Measurements from ENCODE around the gene ARHGEF38.

ARHGEF38 gene, protein sequence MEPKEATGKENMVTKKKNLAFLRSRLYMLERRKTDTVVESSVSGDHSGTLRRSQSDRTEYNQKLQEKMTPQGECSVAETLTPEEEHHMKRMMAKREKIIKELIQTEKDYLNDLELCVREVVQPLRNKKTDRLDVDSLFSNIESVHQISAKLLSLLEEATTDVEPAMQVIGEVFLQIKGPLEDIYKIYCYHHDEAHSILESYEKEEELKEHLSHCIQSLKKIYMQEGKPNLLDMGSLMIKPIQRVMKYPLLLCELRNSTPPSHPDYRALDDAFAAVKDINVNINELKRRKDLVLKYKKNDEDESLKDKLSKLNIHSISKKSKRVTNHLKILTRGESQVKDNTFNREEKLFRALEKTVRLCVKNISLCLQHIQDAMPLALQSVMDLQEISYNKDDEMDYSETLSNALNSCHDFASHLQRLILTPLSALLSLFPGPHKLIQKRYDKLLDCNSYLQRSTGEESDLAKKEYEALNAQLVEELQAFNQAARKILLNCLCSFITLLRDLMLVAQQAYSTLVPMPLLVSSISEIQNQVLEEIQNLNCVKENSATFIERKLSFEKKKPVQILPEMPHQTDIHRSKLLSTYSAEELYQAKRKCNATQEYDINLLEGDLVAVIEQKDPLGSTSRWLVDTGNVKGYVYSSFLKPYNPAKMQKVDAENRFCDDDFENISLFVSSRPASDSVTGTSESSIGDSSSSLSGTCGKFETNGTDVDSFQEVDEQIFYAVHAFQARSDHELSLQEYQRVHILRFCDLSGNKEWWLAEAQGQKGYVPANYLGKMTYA

DNA sequence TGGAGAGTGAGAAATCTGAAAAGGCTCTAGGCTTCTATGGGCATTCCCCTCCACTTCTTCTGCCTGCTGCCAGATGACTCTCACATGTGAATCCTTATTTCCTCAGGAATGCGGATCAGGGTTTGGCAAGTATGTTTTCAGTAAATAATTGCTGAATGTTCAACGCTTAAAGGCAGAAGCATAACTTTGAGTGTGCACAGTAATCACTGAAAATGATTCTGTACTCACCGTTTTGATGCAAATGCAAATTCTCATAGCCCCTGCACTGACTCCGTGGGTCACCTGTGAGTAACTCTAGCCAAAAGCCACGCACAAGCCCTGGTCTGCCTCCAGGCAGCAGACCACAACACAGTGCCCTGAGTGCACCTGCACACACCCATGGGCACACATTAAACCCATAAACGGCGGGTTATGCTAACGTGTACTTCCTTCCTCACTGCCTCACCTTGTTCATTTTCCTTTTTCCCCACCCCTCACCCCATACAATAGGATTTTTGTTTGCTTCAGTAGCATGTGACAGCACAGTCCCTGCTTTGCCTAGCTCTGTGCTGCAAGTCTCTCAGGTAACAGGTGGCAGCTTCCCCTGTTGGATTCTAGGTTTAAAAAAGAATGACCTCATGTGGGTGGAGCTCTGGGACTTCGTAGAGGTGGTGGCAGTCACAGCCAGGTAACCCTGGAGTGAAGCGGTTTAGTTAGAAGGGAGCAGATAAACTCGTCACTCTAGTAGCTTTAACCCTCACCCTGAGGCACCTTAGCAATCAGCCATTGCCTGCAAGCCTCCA is at the start of gene ARHGEF38:
ARHGEF38 (plus strand) TSS at position 656 of the 782 bp plus-strand sequence. CDS start 146 bp downstream, outside the sequence.
- no peak for DNase-seq (ENCODE audit: low spot score)

DNA sequence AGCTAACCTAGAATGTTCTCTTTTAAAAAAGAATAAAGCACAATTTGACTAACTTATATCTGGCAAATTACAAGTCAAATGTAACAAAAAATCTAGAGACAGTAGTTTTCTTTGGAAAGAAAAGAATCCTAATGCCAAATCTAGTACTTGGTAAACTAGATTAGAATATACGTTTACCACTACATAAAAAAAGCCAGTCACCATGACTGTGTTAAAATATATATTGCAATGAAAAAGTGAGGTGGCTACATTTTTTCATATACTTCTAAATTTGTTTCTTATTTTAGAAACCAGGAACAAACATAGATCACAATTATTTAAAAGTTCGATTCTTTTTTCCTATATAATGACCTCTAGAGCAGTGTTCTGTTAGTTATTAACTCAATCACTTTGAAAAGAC is 48.9 kb upstream of the ARHGEF38 start:
- no peak for DNase-seq (ENCODE audit: low spot score)

DNA sequence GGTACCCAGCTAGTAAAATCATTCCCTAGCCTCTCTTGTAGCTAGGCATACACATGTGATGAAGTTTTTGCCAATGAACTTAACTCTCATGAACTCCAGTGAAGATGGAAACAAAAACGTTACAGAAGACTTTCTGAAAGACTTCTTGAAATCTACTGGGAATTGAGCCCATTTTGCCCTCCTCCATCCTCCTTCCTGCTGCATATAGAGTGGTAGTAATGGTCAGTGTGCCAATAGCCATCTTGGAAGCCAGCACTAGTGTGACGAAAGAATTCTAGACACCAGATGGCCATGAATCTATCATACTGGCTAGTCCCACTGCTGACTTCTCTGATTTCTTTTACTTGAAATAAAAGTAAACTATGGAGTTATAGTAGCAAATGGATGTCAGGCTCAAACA is 47.7 kb upstream of the ARHGEF38 start:
- no peak for DNase-seq (ENCODE audit: low spot score)

DNA sequence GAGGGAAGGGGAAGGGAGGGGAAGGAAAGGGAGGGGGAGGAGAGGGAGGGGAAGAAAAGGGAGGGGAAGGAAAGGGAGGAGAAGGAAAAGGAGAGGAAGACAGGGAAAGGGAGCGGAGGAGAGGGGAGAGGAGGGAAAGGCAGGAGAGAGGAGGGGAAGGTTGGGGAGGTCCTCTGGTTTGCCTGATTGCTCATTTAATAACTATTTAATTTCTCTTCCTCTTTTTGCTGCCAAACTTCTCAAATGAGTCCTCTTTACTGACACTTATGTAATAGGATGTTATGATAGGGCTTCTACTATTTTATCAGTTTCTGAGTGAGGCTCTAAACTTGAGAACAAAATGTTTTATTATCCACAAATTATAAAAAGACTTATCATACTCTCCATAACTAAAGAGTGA is 43.1 kb upstream of the ARHGEF38 start:
- no peak for DNase-seq (ENCODE audit: low spot score)

DNA sequence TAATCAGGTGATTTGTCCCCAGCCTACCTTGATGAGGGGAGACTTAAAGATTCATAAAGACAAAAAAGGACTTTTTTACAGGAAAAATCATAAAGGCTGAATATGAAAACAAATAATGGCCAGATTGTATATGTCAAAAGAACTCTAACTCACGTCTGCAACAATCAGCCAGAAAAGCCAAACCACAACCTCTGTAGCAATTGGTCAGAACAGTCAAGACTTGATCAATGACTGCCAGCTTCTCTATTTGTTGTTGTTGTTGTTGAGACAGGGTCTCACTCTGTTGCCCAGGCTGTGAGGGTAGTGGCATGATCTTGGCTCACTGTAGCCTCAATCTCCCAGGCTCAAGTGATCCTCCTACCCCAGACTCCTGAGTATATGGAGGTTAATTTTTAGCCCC is 42.7 kb upstream of the ARHGEF38 start:
- no peak for DNase-seq (ENCODE audit: low spot score)

DNA sequence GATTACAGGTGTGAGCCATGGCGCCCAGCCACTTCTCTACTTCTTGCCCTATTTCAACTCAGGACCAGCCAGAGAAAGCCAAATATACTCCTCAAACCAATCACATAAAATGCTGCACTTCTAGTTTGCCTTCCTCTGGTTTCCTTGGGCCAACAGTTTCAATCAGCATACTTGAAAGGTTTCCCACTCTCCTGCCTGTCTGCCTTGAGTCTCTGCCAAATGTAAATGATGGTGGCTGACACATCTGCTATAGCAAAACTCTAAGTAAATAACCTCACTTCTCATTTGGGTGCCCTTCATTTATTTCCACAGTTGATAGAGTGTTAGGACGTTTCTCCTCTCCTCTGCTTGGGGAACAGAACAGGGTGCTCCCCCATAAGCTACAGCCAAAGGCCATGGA is 42.2 kb upstream of the ARHGEF38 start:
- no peak for DNase-seq (ENCODE audit: low spot score)

DNA sequence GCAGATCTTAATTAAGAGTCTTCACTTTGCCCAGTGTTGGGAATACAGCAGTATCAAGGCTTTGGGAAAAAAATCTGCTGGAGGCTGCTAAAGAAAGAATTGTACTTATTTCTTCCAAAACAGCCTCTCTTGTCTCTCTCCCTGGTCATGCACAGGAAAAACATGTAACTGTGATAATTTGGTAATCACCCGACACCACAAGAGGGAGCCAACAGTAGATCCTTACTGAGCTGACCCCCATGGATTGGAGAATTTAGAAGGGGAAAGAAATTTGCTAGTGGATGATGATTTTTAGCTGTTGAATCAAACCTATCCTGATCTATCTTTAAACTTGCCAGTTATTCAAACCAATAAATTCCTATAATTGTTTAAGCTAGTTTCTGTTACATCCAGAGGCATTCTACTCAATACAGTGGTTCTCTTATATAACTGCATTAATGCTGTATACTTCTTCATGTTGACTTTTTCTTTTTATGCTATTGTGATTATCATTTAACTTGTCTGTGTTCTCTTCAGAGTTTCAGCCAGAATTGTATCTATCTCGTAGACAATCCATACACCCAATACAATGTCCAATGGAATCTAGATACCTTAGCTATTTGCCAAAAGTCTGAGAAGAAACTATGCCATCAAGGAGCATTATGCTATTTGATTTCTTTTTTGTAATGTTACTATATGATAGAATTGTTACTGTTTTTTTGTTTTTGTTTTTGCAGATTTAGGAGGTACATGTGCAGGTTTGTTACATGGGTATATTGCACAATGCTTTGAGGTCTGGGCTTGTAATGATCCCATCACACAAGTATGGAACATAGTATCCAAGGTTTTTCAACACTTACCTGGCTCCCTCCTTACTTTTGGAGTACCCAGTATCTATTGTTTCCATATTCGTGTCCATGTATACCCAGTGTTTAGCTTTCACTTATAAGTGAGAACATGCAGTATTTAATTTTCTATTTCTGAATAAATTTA is 31.3 kb upstream of the ARHGEF38 start:
- DNase-seq (ENCODE audit: low spot score) = peak; percentile 32

DNA sequence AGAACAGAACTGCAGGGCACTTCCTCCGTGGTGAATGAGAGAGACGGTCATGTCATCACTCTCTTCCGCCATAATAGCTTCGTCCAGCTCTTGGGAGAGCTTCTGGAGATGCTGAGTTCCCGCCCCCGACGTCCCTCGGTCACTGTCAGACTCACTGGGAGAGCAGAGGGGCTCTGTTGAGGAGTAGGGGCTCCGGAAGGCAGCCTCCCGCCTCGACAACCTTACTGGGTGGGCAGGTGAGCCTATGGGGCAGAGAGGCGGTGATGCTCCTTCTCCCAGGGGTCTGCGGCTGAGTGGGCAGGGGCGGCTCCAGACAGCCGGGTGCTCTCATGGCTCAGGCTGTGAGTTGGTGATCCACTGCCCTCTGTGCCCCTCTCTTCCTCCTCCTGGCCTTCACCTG is 25.8 kb upstream of the ARHGEF38 start:
- no peak for DNase-seq (ENCODE audit: low spot score)

DNA sequence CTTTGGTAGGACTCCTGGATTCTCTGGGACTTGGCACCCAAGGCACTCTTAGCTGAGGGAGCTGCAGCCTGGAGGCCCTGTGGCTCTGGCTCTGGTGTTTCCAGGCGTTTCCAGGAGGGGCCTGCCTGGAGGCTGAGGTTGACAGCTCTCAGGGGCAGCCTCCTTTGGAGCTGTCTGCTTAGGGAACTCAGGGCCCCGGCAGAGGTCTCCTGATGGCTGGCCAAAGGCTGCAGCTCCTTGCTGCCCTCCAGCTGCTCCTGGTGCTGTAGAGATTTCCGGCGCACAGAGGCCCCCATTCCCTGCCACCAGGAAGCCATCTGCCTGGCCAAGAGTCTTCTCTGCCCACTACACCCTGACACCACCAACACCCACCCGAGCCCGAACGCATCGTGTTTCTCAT is 25.3 kb upstream of the ARHGEF38 start:
- no peak for DNase-seq (ENCODE audit: low spot score)

DNA sequence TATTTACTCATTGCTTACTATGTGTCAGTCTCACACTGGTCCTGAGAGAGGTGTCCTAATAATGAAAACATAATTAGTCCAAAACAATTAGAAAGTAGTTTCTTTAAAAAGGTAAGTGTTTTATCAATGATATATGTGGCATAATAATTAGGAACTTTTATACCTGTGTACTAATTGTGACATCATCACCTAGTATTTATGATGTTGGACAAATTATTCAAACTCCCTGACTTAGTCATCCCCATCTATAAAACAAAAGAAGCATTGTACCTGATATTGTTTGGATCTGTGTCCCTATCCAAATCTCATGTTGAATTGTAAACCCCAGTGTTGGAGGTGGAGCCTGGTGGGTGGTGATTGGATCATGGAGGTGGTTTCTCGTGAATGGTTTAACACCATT is 15.8 kb upstream of the ARHGEF38 start:
- DNase-seq (ENCODE audit: low spot score) = no peak

DNA sequence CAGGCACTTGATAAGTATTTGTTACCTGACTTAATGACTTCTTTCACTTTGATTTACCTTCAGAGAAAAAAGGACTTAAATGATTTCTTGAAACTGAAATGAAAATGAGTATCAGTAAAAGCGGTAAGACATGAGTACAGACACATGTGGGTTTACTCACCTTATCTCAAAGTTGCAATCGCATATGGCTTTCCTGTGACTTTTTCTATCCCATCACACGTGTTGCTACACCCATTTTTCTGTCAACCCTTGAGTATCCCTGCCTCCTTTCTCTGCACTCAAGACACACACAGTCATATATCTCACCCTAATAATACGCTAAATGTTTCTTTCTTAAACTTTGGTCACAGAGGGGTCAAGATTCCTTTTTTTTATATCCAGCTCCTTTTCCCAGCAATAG is 11.0 kb upstream of the ARHGEF38 start:
- DNase-seq (ENCODE audit: low spot score) = no peak

DNA sequence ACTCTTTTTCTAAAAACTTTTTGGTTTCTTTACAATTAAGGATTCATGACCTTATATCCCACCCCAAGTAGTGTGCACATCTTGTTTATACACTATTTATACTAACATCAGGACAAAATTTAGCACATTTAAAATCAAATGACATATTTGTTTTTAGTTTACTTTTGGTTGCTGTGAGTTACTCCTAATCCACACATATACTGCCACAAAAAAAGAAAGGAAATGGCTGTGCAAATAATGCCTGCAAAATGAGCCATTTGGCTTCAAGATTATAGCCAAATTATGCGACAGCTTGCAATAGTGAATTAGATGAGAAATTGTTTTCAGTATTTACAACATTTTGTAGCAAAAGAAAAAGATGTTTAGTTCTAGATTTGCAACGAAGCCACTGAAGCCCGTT is 10.4 kb upstream of the ARHGEF38 start:
- DNase-seq (ENCODE audit: low spot score) = no peak

DNA sequence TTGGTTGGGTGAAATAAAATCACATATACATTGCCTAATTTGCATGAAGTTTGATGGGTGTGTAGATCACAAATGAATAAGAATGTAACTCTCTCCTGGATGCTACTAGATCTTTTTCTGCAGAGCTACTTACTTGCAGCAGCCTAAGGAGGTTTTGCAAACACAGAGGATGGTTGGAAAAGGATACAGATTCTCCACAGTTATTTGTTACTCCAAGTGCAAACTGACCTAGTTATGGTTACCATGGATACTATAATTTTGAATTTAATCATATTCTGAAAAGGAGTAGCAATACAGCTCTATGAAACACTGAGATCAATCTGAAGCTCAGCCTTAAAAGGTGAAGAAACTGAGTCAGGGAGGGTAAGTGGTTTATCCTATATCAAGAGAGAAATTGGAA is 9.1 kb upstream of the ARHGEF38 start:
- no peak for DNase-seq (ENCODE audit: low spot score)

DNA sequence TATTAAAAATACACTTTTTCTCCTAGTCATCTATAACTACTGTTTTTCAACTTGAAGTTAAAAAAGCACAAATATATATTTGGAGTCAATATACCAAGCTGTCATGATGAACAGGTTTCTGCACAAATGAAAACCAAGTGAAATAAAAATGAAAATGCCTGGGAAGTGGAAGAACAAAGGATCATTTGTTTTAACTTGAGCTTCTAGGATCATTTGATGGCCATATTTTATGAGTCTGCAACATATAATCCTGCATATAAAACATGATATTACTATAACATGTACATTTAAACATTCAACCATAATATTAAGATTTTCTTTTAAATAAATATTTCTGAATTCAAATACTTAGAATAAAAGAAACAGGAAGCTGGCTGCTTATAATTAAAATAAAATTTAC is 8.5 kb upstream of the ARHGEF38 start:
- DNase-seq (ENCODE audit: low spot score) = no peak

DNA sequence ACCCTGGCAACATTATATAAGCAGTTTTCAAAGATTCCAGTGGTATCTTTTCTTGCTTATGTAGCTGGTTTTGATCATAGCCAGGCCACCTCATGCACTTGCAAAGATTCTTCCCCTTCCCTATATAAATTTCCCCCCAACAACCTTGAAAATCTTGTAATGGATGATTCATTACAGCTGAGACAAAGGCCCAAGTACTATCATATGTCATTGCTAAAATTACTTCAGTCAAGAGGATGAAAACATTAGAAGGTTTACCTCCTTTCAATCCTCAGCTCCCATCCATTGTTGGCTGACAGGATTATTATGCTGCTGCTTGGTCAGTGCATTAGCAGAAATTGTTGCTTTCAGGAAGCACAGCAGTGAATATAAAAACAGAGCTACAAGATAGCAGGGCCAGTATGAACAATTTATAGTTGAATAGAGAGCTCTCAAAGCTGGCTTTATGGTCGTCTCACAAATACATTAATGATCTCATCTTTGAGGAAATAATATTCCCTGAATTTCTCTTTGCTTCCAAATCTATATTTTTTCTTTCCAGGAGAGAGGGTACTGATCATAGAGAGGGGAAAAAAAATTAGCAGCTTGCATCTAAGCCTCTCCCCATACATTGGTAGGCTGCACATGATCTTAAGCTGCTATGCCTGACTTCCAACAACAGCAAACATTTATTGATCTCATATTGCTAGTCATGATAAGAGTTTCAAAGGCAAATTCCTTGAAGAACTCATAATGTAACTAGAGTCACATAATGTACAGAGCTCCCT is 7.7 kb upstream of the ARHGEF38 start:
- DNase-seq (ENCODE audit: low spot score) = no peak

DNA sequence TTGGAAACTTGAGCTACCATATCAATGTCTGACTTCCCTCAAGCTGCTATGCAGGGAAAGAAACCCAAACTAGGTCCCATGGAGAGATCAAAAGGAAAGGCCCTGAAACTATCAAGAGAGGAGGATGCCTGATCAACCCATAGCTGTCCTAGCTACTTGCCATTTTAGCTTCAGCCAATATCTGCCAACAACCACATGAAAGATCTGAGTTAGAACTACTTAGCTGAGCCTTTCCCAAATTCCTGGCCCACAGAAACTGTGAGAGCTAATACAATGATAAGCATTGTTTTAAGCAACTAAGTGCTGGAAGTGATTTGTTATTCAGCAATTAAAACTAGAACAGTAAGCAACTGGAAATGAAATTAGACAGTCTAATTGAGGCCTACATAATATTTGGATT is 6.3 kb upstream of the ARHGEF38 start:
- no peak for DNase-seq (ENCODE audit: low spot score)

DNA sequence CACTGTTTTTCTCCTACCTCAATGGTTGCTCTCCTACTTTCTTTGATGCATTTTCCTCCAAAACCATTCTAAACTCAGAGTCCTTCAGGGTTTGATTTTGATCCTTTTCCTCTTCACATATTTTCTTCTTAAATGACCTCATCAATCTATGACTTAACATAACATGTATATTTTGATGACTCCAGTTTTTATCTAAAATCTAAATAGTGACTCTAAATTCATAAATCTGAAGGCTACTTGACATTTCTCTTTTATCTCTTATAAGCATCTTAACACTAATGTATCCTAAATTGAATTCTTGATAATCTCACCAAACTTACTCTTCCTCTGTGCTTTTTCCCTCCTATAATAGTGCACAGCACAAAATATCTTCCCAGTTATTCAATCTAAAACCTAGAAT is 4.7 kb upstream of the ARHGEF38 start:
- DNase-seq (ENCODE audit: low spot score) = no peak

DNA sequence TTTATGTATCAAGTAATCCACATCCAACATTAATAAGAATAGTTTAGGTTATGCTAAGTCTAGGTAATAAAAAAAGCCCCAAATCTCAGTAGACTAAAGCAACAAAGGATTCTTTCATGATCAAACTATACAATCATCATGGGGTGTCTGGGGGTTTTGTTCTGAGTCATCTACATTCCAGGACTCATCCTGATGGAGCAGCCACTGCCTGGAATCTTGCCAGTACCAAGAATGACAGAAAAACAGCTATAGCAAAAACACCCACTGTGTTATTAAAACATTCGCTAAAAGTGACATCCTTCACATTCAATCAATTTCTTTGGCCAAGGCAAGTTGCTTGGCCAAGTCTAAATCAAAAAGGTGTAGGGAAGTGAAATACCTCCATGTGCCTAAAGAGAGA is 3.9 kb upstream of the ARHGEF38 start:
- no peak for DNase-seq (ENCODE audit: low spot score)

DNA sequence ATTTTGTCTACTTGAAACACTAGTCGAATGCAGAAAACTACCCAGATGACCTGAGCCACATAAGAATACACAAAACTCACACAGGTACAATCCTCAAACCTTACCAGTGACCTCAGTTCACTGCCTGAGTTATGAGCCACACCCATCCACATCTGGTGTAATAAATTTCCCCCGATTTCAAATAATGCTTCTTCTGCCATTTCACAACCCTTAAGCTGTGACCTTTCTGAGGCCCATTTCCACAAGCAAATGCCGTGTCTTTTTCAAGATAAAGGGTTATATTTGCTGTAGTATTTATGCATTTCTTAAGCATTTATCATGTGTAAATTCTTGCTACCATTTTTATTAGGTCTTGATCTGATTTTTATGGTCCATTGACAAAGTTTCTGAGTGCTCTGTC is 1.8 kb upstream of the ARHGEF38 start:
- DNase-seq (ENCODE audit: low spot score) = no peak

DNA sequence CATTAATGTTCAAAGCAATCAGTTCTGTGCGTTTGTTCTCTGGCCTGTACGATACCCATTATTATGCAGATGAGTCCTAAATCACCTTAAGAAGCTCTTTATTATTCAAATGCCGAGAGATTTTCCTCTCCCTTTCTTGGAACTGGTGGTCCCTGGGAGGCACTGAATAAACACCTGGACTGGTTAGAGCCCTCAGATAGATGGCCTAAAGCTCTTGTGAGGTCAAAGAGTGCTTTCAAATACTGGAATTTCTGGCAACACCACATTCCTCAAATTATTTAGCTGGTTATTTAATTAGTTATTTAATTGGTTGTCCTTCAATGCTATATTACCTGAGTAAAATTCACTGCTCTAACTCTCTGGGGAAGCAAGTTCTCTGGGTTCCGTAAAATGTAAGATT is 3.0 kb downstream of the ARHGEF38 start:
- no peak for DNase-seq (ENCODE audit: low spot score)

DNA sequence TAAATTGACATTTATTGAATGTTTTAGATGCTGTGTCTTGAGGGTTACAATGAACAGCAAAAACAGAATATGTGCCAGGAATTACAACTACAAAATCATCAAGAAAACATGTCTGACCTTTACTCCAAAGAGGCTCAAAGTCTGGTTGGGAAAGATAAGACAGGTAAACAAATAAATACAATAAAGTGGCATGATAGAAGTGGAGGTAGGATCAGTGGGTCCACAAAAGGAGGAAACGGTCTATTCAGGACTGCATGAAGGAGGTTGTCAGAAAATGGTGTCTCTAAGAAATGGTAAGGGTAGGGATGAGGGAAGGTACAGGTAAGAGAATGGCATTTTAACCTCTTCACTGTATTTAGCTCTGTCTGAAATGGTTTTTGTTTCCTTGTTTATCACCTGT is 3.8 kb downstream of the ARHGEF38 start:
- no peak for DNase-seq (ENCODE audit: low spot score)
